Activated T-cell treated with anti-CD3 and anti-CD28 coated beads, Interleukin-2, amount 50 U/mL, for 48 hours (primary cell): ENCODE data around the gene THOC3.
"Not testable (repeated sequence)": the region's sequence is repeated elsewhere in the genome, so short reads cannot be mapped to it uniquely, and the experiment has no call there.

ENCODE experiments used
- DNase-seq, 2 experiments: peaks; one replicate each; pipeline ENCODE4 v3.0.0-alpha.2; 2020

Gene THOC3

GRCh38 chr5:175938489-175938888 is 29.6 kb downstream of the THOC3 start:
- not testable (repeated sequence) for DNase-seq

DNA sequence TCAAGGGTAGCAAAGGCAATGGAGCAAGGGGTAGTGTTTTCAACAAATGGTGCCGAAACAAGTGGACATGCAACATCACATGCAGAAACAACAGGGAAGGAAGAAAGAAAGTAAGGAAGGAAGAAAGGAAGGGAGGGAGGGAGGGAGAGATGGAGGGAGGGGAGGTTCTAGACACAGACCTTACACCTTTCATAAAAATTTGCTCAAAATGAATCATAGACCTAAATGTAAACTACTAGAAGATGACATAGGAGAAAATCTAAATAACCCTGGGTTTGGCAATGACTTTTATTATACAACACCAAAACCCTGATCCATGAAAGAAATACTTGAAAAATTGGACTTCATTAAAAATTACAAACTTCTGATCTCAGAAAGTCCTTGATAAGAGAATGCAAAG is 39.4 kb downstream of the THOC3 start:
- DNase-seq = not testable (repeated sequence)

DNA sequence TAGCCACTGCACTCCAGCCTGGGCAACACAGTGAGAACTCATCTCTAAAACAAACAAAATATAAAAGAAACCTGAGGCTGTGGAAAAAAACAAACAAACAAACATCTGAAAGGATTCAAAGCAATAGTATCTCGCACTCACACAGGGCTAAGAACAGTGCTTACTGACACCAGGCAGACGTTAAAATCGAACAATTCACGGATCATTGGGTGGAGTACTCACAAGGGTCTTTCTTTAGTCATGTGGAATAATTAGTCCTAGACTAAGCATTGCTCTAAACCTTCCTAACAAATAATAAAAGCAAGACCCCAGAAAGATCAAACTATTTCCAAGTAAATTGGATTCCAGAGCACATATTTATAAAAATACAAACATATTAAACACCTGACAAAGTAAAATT is 43.0 kb downstream of the THOC3 start:
- DNase-seq = not testable (repeated sequence)

GRCh38 chr5:175922192-175922885 is 45.8 kb downstream of the THOC3 start:
- DNase-seq = no peak

GRCh38 chr5:175921061-175921730 is 46.9 kb downstream of the THOC3 start:
- DNase-seq = no peak

DNA sequence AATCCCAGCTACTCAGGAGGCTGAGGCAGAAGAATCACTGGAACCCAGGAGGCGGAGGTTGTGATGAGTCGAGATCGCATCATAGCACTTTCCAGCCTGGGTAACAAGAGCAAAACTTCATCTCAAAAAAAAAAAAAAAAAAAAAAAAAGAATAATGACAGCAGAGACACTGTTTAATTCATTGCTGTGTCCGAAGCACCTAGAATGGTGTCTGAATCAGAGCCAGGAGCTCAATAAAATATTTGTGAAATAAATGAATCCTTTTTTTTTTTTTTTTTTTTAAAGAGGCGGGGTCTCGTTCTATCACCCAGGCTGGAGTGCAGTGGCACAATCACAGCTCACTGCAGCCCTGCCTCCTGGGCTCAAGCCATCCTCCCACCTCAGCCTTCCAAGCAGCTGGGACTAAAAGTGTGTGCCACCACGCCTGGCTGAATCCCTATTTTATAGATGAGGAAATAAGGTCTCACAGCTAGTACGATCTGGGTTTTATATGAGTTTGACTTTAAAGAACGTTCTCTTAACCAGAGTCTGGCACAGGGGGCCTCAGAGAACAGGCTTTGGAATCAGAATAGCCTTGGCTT is 47.8 kb downstream of the THOC3 start:
- DNase-seq = no peak

DNA sequence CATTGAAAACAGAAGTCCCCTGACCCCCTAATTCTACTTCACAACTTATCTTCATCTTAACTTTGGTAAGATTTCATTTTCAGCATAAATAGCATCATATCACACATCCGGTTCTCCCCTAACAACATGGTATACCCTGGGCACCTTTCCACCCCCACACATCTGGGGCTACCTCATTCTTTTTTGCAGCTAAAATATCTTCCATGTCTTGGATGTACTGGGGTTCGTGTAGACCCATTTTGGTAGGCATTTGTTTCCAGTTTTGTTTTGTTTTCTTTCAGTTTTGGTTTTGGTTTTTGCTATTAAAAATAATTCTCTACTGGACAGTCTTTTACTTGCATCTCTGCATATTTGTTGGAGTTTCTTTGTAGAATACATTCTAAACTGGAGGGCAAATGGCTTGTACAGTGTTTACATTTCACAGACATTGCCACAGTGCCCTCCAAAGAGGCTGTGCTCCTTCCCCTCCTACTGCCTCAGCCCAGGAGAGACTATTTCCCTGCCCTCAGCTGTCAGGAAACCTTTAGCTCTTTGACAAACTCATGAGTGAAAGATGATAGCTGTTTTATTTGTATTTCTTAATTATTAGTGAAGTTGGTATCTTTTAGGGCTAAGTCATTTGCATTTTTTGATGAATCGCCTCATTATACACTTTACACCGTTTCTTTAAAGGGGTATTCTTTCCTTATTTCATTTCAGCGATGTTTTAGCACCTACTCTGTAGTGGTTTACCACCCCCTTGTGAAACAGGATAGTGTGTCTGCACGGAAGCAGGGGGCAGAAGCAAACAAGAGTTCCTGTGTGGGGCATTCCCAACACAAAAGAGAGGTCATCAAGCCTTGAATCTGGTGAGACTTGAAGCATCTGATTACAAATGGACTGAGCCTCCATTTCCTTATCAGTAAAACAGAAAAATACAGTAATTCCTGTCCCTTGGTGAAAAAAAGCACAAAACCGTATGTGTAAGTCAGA is 52.8 kb downstream of the THOC3 start:
- not testable (repeated sequence) for DNase-seq

DNA sequence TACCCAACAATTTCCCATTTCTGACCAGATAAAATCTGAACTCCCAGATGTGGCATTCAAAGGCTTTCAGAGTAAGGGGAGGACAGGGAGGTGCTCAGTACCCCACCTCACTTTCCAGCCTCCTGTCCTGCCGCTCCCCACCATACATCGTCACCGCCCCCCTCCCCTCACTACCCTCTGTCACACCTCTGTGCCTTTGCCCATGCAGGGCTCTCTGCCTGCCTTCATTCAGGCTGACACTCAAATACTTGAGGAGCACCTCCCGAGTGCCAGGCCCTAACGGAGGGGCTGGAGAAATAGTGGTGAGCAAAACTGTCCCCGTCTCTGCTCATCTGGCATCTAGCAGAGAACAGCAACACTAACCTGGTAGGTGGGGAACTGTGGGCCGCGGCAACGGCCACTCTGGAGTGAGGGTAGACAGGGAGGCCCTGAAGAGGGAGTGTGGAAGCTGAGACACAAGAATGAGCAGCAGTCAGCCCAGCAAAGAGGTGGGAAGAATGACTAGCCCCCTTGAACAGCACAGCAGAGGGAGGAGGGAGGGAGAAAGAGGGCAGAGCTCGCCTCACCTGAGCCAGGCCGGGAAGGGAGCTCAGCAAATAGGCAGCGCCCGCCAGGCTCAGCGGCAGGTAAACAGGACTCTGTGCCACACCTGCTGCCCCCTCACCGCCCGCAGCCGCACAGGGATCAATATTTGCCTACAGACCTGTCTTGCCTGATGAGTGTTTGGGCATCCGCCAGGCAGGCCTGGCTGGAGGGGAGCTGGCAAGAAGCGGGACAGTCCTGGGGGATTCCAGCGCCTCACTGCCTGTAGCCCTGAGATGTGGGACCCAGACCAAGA is 54.1 kb downstream of the THOC3 start:
- DNase-seq = not testable (repeated sequence)

DNA sequence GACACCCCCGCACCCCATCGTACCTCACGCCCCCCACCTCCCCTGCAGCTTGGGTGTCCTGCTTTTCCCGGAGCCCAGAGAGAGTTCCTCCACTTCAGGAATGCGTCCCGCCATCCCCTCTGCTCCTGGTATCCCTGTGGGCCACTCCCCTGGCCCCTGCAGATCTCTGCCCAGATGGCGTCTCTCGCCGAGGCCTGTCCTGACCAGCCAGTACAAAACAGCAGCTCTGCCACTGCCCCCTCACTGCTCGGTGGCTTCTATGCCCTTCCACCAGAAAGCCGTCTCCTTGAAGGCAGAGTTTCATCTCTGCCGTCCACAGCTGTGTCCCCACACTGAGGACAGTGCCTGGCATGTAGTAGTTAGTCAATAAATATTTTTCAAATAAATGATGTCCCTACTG is 58.0 kb downstream of the THOC3 start:
- not testable (repeated sequence) for DNase-seq
